HL-60/S4 (cell line): ENCODE data around the gene SULT1A2.
"Not testable (repeated sequence)": the region's sequence is repeated elsewhere in the genome, so short reads cannot be mapped to it uniquely, and the experiment has no call there.

ENCODE experiments used
- in situ Hi-C: fragments of 300-500 bp; cut with MboI; formaldehyde crosslinking; loops from 2 replicates; pipeline ENCODE4 v1.14.3; 2022; ENCODE audit warnings: low sequenced_read_pairs

SULT1A2 gene

GRCh38 chr16:28592511-28592910, 4.3 kb downstream of the SULT1A2 start:
- in situ Hi-C loops: no loop called here

- in situ Hi-C loops: no loop called here
Measured at GRCh38 chr16:28591355-28591754, 5.5 kb downstream of the SULT1A2 start.

GRCh38 chr16:28590384-28591340, 6.2 kb downstream of the SULT1A2 start:
- in situ Hi-C loops: no loop called here

- in situ Hi-C loops: no loop called here
Measured at GRCh38 chr16:28589930-28590329, 6.9 kb downstream of the SULT1A2 start.

- in situ Hi-C loops: no loop called here
Measured at GRCh38 chr16:28589069-28589468, 7.8 kb downstream of the SULT1A2 start.

- in situ Hi-C loops: no loop called here
Measured at GRCh38 chr16:28587386-28587785, 9.5 kb downstream of the SULT1A2 start.

- in situ Hi-C loops: no loop called here
Measured at GRCh38 chr16:28586466-28586865, 10.4 kb downstream of the SULT1A2 start.

GRCh38 chr16:28585674-28586073, 11.2 kb downstream of the SULT1A2 start:
- in situ Hi-C loops: no loop called here

- in situ Hi-C loops: no loop called here
Measured at GRCh38 chr16:28580726-28581315, 16.0 kb downstream of the SULT1A2 start.

- in situ Hi-C loops: no loop called here
Measured at GRCh38 chr16:28575446-28576109, 21.3 kb downstream of the SULT1A2 start.

- in situ Hi-C loops: no loop called here
Measured at GRCh38 chr16:28574925-28575324, 21.9 kb downstream of the SULT1A2 start.

- in situ Hi-C loops: no loop called here
Measured at GRCh38 chr16:28573738-28574718, 22.8 kb downstream of the SULT1A2 start.

- in situ Hi-C loops: no loop called here
Measured at GRCh38 chr16:28572696-28573510, 23.9 kb downstream of the SULT1A2 start.

- in situ Hi-C loops: no loop called here
Measured at GRCh38 chr16:28569968-28570752, 26.7 kb downstream of the SULT1A2 start.

GRCh38 chr16:28569021-28569420, 27.8 kb downstream of the SULT1A2 start:
- in situ Hi-C loops: no loop called here

GRCh38 chr16:28567292-28567691, 29.6 kb downstream of the SULT1A2 start:
- in situ Hi-C loops: no loop called here

GRCh38 chr16:28566233-28566925, 30.5 kb downstream of the SULT1A2 start:
- in situ Hi-C loops: not testable (repeated sequence)

GRCh38 chr16:28563218-28563617, 33.6 kb downstream of the SULT1A2 start:
- in situ Hi-C loops: no loop called here
